Liver (tissue), 9 donors: Measurements from ENCODE around the gene GNAO1. TPM values are rescaled to one million over a fixed set of nuclear protein-coding genes. Genes with fewer than 3 reads are reported as not detected.

Experiments
- DNase-seq: peaks from one replicate; pipeline ENCODE4 v3.0.0-alpha.2; 2017; ENCODE audit warnings: low spot score
- H3K27ac ChIP-seq, 2 donors: one replicate each; pipeline ENCODE4 v1.7.0; 2013; ENCODE audit warnings: inconsistent platforms in 2 of 2, low read length in 2 of 2, control low read depth in 1 of 2, low read depth in 1 of 2, mild to moderate bottlenecking in 1 of 2
- H3K27me3 ChIP-seq, 4 donors: one replicate each; pipeline versions ENCODE4 v1.6.1 to v1.7.0; 2013; ENCODE audit warnings: low read length in 3 of 4, inconsistent platforms in 1 of 4, mild to moderate bottlenecking in 1 of 4, moderate library complexity in 1 of 4; ENCODE audit not compliant: control insufficient read depth in 4 of 4, insufficient read depth in 4 of 4
- H3K36me3 ChIP-seq, 4 donors: one replicate each; pipeline versions ENCODE4 v1.6.1 to v1.7.0; 2013; ENCODE audit warnings: low read length in 3 of 4, mild to moderate bottlenecking in 3 of 4, low read depth in 1 of 4, moderate library complexity in 1 of 4; ENCODE audit not compliant: control insufficient read depth in 4 of 4, insufficient read depth in 3 of 4
- H3K4me1 ChIP-seq, 4 donors: one replicate each; pipeline versions ENCODE4 v1.6.1 to v1.7.0; 2013; ENCODE audit warnings: low read length in 3 of 4, mild to moderate bottlenecking in 3 of 4, moderate library complexity in 1 of 4; ENCODE audit not compliant: control insufficient read depth in 4 of 4, insufficient read depth in 4 of 4
- H3K4me3 ChIP-seq, 3 donors: one replicate each; pipeline versions ENCODE4 v1.6.1 to v1.7.0; 2013; ENCODE audit warnings: low read length in 3 of 3, control low read depth in 1 of 3, low read depth in 1 of 3, mild to moderate bottlenecking in 1 of 3
- H3K9ac ChIP-seq, 2 donors: one replicate each; pipeline ENCODE4 v1.7.0; 2013; ENCODE audit warnings: low read length in 2 of 2, mild to moderate bottlenecking in 2 of 2, moderate library complexity in 2 of 2, control low read depth in 1 of 2, low read depth in 1 of 2
- H3K9me3 ChIP-seq, 4 donors: one replicate each; pipeline versions ENCODE4 v1.6.1 to v1.7.0; 2013; ENCODE audit warnings: low read length in 3 of 4; ENCODE audit not compliant: control insufficient read depth in 4 of 4
- CTCF ChIP-seq: fragments of 150-350 bp; IDR thresholded peaks from 2 replicates; pipeline ENCODE4 v1.5.1; 2017; ENCODE audit warnings: improper control_type of control experiment, low read depth, low read length; ENCODE audit not compliant: missing input control
- FOXA1 ChIP-seq: IDR thresholded peaks from 2 replicates; pipeline ENCODE4 v1.6.1; 2016; ENCODE audit warnings: antibody characterized with exemption
- GABPA ChIP-seq, 2 donors: IDR thresholded peaks in 1 of 2; conservative IDR thresholded peaks in 1 of 2; 2 replicates each; pipeline ENCODE4 v1.6.1; 2016; ENCODE audit warnings: antibody characterized with exemption in 2 of 2, mild to moderate bottlenecking in 1 of 2, moderate library complexity in 1 of 2
- HNF4A ChIP-seq, 2 donors: conservative IDR thresholded peaks; 2 replicates each; pipeline ENCODE4 v1.6.1; 2016; ENCODE audit warnings: antibody characterized with exemption in 2 of 2, mild to moderate bottlenecking in 2 of 2
- HNF4G ChIP-seq: IDR thresholded peaks from 2 replicates; pipeline ENCODE4 v1.6.1; 2016; ENCODE audit warnings: antibody characterized with exemption
- JUND ChIP-seq, 2 donors: IDR thresholded peaks; 2 replicates each; pipeline ENCODE4 v1.6.1; 2016; ENCODE audit warnings: antibody characterized with exemption in 2 of 2
- NR2F2 ChIP-seq: IDR thresholded peaks from 2 replicates; pipeline ENCODE4 v1.6.1; 2016; ENCODE audit warnings: antibody characterized with exemption
- RAD21 ChIP-seq, 2 donors: IDR thresholded peaks; 2 replicates each; pipeline ENCODE4 v1.6.1; 2016; ENCODE audit warnings: antibody characterized with exemption in 2 of 2, mild to moderate bottlenecking in 2 of 2
- REST ChIP-seq: IDR thresholded peaks from 2 replicates; pipeline ENCODE4 v1.6.1; 2016; ENCODE audit warnings: antibody characterized with exemption, mild to moderate bottlenecking
- RXRA ChIP-seq, 2 donors: IDR thresholded peaks; 2 replicates each; pipeline ENCODE4 v1.6.1; 2017 to 2018; ENCODE audit warnings: antibody characterized with exemption in 2 of 2, mild to moderate bottlenecking in 1 of 2
- SP1 ChIP-seq: IDR thresholded peaks from 2 replicates; pipeline ENCODE4 v1.6.1; 2018; ENCODE audit warnings: antibody characterized with exemption, mild to moderate bottlenecking
- ZBTB33 ChIP-seq: IDR thresholded peaks from 2 replicates; pipeline ENCODE4 v1.6.1; 2016; ENCODE audit warnings: antibody characterized with exemption
- WGBS: extraction: QIAGEN DNeasy Blood & Tissue Kit; methylation state at CpG from one replicate; pipeline ENCODE4 v1.1.7; 2013; 5-methylcytosine and 5-hydroxymethylcytosine counted together
- polyA plus RNA-seq, 2 donors: library from polyadenylated mRNA; stranded (reverse) in 1 of 2; unstranded in 1 of 2; fragments of 200-250 nt in 1 of 2; fragments of >200 nt in 1 of 2; fragmentation: Nextera tagmentation in 1 of 2; extraction: Ambion mirVana in 1 of 2; gene quantifications; one replicate each; pipeline versions ENCODE4 v1.2.1 to v1.2.3, GENCODE V29; 2013 to 2015
- total RNA-seq, 2 donors: library from RNA; depleted of rRNA; stranded (reverse); fragments of >200 nt; gene quantifications; one replicate each; pipeline ENCODE4 v1.2.3, GENCODE V29; 2014
- donor health status: healthy.
- donor health status: healthy.
- donor health status: healthy.
- donor health status: healthy.
- donor health status: healthy.

Gene GNAO1
- total and polyA plus RNA-seq, 4 donors, result 0.61 to 15.1 (median 7.0) TPM

GRCh38 chr16:56183266-56183665, 8.0 kb upstream of the GNAO1 start:
- H3K27me3 ChIP-seq, result no peaks in the 10 kb centered on the region
- 92% methylated on average over 2 of the region's 2 CpGs for WGBS
- no peak for DNase-seq
- no peak overlapping the region for H3K9ac ChIP-seq
- no peak overlapping the region for H3K4me3 ChIP-seq
- H3K27ac ChIP-seq, result no peak overlapping the region
- TF ChIP-seq RXRA (IDR thresholded peaks at IDR 0.05) (no peak), JUND (IDR thresholded peaks at IDR 0.05) (no peak), GABPA (IDR thresholded peaks at IDR 0.05 in 1 of 2, conservative IDR thresholded peaks at IDR 0.05 in 1 of 2) (no peak), HNF4G (no peak), SP1 (no peak)
- peaks cover 3 to 9% (median 4%) of the 10 kb centered on the region in 4 donors for H3K4me1 ChIP-seq
- no peaks in the 10 kb centered on the region for H3K36me3 ChIP-seq
- no peaks in the 10 kb centered on the region for H3K9me3 ChIP-seq

- H3K27me3 ChIP-seq, result no peaks in the 10 kb centered on the region
- peaks cover 6 to 49% (median 32%) of the 10 kb centered on the region in 4 donors for H3K4me1 ChIP-seq
- H3K27ac ChIP-seq, result peak overlapping the region; percentile 95
- no peaks in the 10 kb centered on the region for H3K9me3 ChIP-seq
- DNase-seq, result no peak
- H3K36me3 ChIP-seq, result no peaks in the 10 kb centered on the region
- WGBS, result 5% methylated on average over 18 of the region's 18 CpGs
- no peak for TF ChIP-seq RXRA (IDR thresholded peaks at IDR 0.05)
- no peak for TF ChIP-seq NR2F2
- TF ChIP-seq GABPA (IDR thresholded peaks at IDR 0.05 in 1 of 2, conservative IDR thresholded peaks at IDR 0.05 in 1 of 2), result no peak
- no peak for TF ChIP-seq ZBTB33
- no peak for TF ChIP-seq JUND (IDR thresholded peaks at IDR 0.05)
- TF ChIP-seq HNF4A (conservative IDR thresholded peaks at IDR 0.05), result no peak
- TF ChIP-seq FOXA1, result no peak
- TF ChIP-seq CTCF, result no peak
- TF ChIP-seq REST, result no peak
- no peak for TF ChIP-seq RAD21 (IDR thresholded peaks at IDR 0.05)
- peak overlapping the region; percentile 77 for H3K9ac ChIP-seq
- H3K4me3 ChIP-seq, result peak overlapping the region; percentile 38 to 91 (median 82)
Observed at GRCh38 chr16:56190048-56190676, 1.1 kb upstream of the GNAO1 start.
